H1 (cell line): ENCODE data around the gene GADD45A. TPM values are rescaled to one million over a fixed set of nuclear protein-coding genes. Genes with fewer than 3 reads are reported as not detected.

Source experiments
- BCL11A ChIP-seq, 2 experiments: IDR thresholded peaks; one replicate each; pipeline ENCODE4 v1.6.1; 2011; ENCODE audit warnings: low read depth in 2 of 2, low read length in 2 of 2, mild to moderate bottlenecking in 2 of 2
- EP300 ChIP-seq, 2 experiments: IDR thresholded peaks; 1 replicate in 1 of 2; 2 replicates in 1 of 2; pipeline ENCODE4 v1.6.1; 2011 to 2012; ENCODE audit warnings: low read depth in 2 of 2, low read length in 2 of 2, mild to moderate bottlenecking in 2 of 2, borderline replicate concordance in 1 of 2, inconsistent platforms in 1 of 2, moderate library complexity in 1 of 2
- JUN ChIP-seq: IDR thresholded peaks from 2 replicates; pipeline ENCODE4 v1.6.1; 2011; ENCODE audit warnings: low read depth, mild to moderate bottlenecking, improper control_type of control experiment, low read length
- SP4 ChIP-seq: IDR thresholded peaks from 2 replicates; pipeline ENCODE4 v1.6.1; 2012; ENCODE audit warnings: low read length, inconsistent platforms
- polyA plus RNA-seq, 7 experiments: library from polyadenylated mRNA; depleted of rRNA in 3 of 7; stranded (reverse) in 5 of 7; unstranded in 2 of 7; fragments of >200 nt in 5 of 7; fragments of 200-250 nt in 2 of 7; gene quantifications; 1 replicate in 5 of 7; 2 replicates in 1 of 7; 4 replicates in 1 of 7; pipeline versions ENCODE4 v1.2.1 to v1.2.3, GENCODE V29; 2011 to 2013; ENCODE audit warnings: missing spikeins in 2 of 7, mixed read lengths in 2 of 7
- total RNA-seq: library from RNA; stranded (reverse); fragmentation: NEBNext Ultra II Directional; extraction: Animal tissue kit (Norgen Biotek cat#: 25700); gene quantifications from 2 replicates; pipeline ENCODE4 v1.2.1, GENCODE V29; 2021

GADD45A gene
- total and polyA plus RNA-seq, 2 of the 8 experiments (the other 6 are each of a cell fraction or from before 2014, with no cell fraction given), result 7.6 to 15.6 TPM

- TF ChIP-seq JUN (no peak), EP300 (IDR thresholded peaks at IDR 0.05; ENCODE audit: borderline replicate concordance in 1 of 2, low read depth in 2 of 2, low read length in 2 of 2) (no peak), SP4 (no peak), BCL11A (IDR thresholded peaks at IDR 0.05; ENCODE audit: low read depth in 2 of 2, low read length in 2 of 2) (no peak)
Measured at GRCh38 chr1:67677408-67677807, 7.6 kb upstream of the GADD45A start (continued).
